H1 (cell line): ENCODE measurements around the gene B4GALNT3. TPM values are rescaled to one million over a fixed set of nuclear protein-coding genes. Genes with fewer than 3 reads are reported as not detected.

Experiments used
- CTCF ChIA-PET: fragments of 300-600 bp; sonication (Branson Sonifier 250); formaldehyde crosslinking; loops from one replicate; lab custom pipeline; 2021; ENCODE audit not compliant: partially characterized antibody; lab: Charles Lee
- POLR2A ChIA-PET: fragments of 300-600 bp; sonication (Branson Sonifier 250); formaldehyde crosslinking; loops from one replicate; lab custom pipeline; 2021; ENCODE audit warnings: inconsistent platforms; ENCODE audit not compliant: partially characterized antibody; lab: Charles Lee
- DNase-seq, 2 experiments: peaks; one replicate each; pipeline versions ENCODE4 v3.0.0 to v3.0.0-alpha.2; 2010 to 2022; ENCODE audit warnings: low spot score in 2 of 2, low read depth in 1 of 2, mixed read lengths in 1 of 2
- FAIRE-seq: peaks from 2 replicates; lab custom pipeline; 2011; peaks lifted over from hg19 to GRCh38; lab: Jason Lieb, UNC
- H2AFZ ChIP-seq: 2 replicates; pipeline ENCODE4 v1.8.1; 2012; ENCODE audit warnings: low read length, inconsistent platforms
- H2AK5ac ChIP-seq: 2 replicates; pipeline ENCODE4 v1.6.1; 2013; ENCODE audit warnings: low read depth, low read length
- H2BK120ac ChIP-seq: replicated peaks from 2 replicates; pipeline ENCODE3; 2013; ENCODE audit warnings: low read depth, low read length, inconsistent platforms
- H2BK12ac ChIP-seq: 2 replicates; pipeline ENCODE4 v1.6.1; 2013; ENCODE audit warnings: low read depth, low read length
- H2BK15ac ChIP-seq: 2 replicates; pipeline ENCODE4 v1.6.1; 2013; ENCODE audit warnings: low read length
- H2BK20ac ChIP-seq: 2 replicates; pipeline ENCODE4 v1.6.1; 2013; ENCODE audit warnings: low read length
- H2BK5ac ChIP-seq: 2 replicates; pipeline ENCODE4 v1.6.1; 2013; ENCODE audit warnings: low read depth, low read length
- H3K14ac ChIP-seq: 2 replicates; pipeline ENCODE4 v1.6.1; 2013; ENCODE audit warnings: inconsistent platforms; ENCODE audit not compliant: insufficient read length
- H3K18ac ChIP-seq: 2 replicates; pipeline ENCODE4 v1.6.1; 2013; ENCODE audit warnings: low read length; ENCODE audit errors: extremely low read depth
- H3K23ac ChIP-seq: 2 replicates; pipeline ENCODE4 v1.6.1; 2013; ENCODE audit warnings: inconsistent platforms; ENCODE audit not compliant: insufficient read length
- H3K23me2 ChIP-seq: 2 replicates; pipeline ENCODE4 v1.6.1; 2013; ENCODE audit warnings: low read depth, low read length
- H3K27ac ChIP-seq: 2 replicates; pipeline ENCODE4 v1.6.1; 2011; ENCODE audit warnings: low read depth, low read length, inconsistent platforms
- H3K27me3 ChIP-seq, 4 experiments: replicated peaks in 1 of 4; 1 replicate in 1 of 4; 2 replicates in 3 of 4; pipeline versions ENCODE4 v1.6.1 to v1.8.1; 2011 to 2013; ENCODE audit warnings: low read length in 3 of 4, mild to moderate bottlenecking in 3 of 4, inconsistent platforms in 2 of 4, mixed read lengths in 2 of 4, moderate library complexity in 1 of 4; ENCODE audit not compliant: control insufficient read depth in 3 of 4, insufficient read depth in 3 of 4; ENCODE audit errors: extremely low read depth in 1 of 4
- H3K36me3 ChIP-seq, 4 experiments: 2 replicates each; pipeline versions ENCODE4 v1.6.1 to v1.8.1; 2011 to 2013; ENCODE audit warnings: mild to moderate bottlenecking in 4 of 4, low read length in 3 of 4, moderate library complexity in 2 of 4, control low read depth in 1 of 4, inconsistent platforms in 1 of 4; ENCODE audit not compliant: insufficient read depth in 4 of 4, control insufficient read depth in 2 of 4
- H3K4ac ChIP-seq: replicated peaks from 2 replicates; pipeline ENCODE3; 2013; ENCODE audit warnings: low read length, low read depth, mixed read lengths, inconsistent platforms; ENCODE audit not compliant: insufficient read length
- H3K4me1 ChIP-seq, 4 experiments: replicated peaks in 1 of 4; 1 replicate in 1 of 4; 2 replicates in 3 of 4; pipeline versions ENCODE4 v1.6.1 to v1.8.1; 2011 to 2013; ENCODE audit warnings: low read length in 3 of 4, inconsistent platforms in 2 of 4, mixed read lengths in 1 of 4; ENCODE audit not compliant: insufficient read depth in 4 of 4, control insufficient read depth in 3 of 4
- H3K4me2 ChIP-seq, 2 experiments: 2 replicates each; pipeline versions ENCODE4 v1.6.1 to v1.8.1; 2011 to 2013; ENCODE audit warnings: low read depth in 2 of 2, low read length in 2 of 2, control low read depth in 1 of 2, inconsistent platforms in 1 of 2, mild to moderate bottlenecking in 1 of 2; ENCODE audit not compliant: insufficient read depth in 1 of 2
- H3K4me3 ChIP-seq, 4 experiments: fragments of 200-600, 300-600 bp in 1 of 4; sonication (generic), shearing (Covaris generic), sonication (Bioruptor Twin) in 1 of 4; 2 replicates each; pipeline versions ENCODE4 v1.5.1 to v1.8.1; 2011 to 2016; ENCODE audit warnings: low read length in 4 of 4, low read depth in 3 of 4, control low read depth in 2 of 4, inconsistent platforms in 2 of 4, mild to moderate bottlenecking in 2 of 4, mixed read lengths in 1 of 4, moderate library complexity in 1 of 4; ENCODE audit not compliant: insufficient read depth in 2 of 4; ENCODE audit errors: extremely low read depth in 1 of 4
- H3K56ac ChIP-seq: replicated peaks from 2 replicates; pipeline ENCODE3; 2013; ENCODE audit warnings: low read depth, mild to moderate bottlenecking, mixed read lengths, low read length, inconsistent platforms; ENCODE audit not compliant: insufficient read length
- H3K79me1 ChIP-seq: 2 replicates; pipeline ENCODE4 v1.6.1; 2013; ENCODE audit warnings: low read depth, low read length, control low read depth
- H3K79me2 ChIP-seq, 2 experiments: 2 replicates each; pipeline versions ENCODE4 v1.6.1 to v1.8.1; 2012 to 2013; ENCODE audit warnings: low read length in 2 of 2, mild to moderate bottlenecking in 2 of 2, inconsistent platforms in 1 of 2; ENCODE audit not compliant: insufficient read depth in 2 of 2, control insufficient read depth in 1 of 2
- H3K9ac ChIP-seq, 4 experiments: replicated peaks in 1 of 4; 1 replicate in 1 of 4; 2 replicates in 3 of 4; pipeline versions ENCODE4 v1.6.1 to v1.8.1; 2011 to 2013; ENCODE audit warnings: low read depth in 3 of 4, low read length in 3 of 4, control low read depth in 2 of 4, mild to moderate bottlenecking in 2 of 4, moderate library complexity in 2 of 4, inconsistent platforms in 1 of 4; ENCODE audit errors: extremely low read depth in 1 of 4
- H3K9me3 ChIP-seq, 2 experiments: 2 replicates each; pipeline versions ENCODE4 v1.6.1 to v1.8.1; 2012 to 2013; ENCODE audit warnings: mild to moderate bottlenecking in 2 of 2, moderate library complexity in 2 of 2, control low read depth in 1 of 2, inconsistent platforms in 1 of 2, low read depth in 1 of 2, low read length in 1 of 2, mixed read lengths in 1 of 2; ENCODE audit not compliant: insufficient read depth in 2 of 2
- H4K20me1 ChIP-seq, 2 experiments: replicated peaks in 1 of 2; 2 replicates each; pipeline versions ENCODE3 to v1.8.1; 2011 to 2013; ENCODE audit warnings: inconsistent platforms in 2 of 2, low read length in 2 of 2, mild to moderate bottlenecking in 1 of 2; ENCODE audit not compliant: insufficient read depth in 2 of 2, control insufficient read depth in 1 of 2
- H4K5ac ChIP-seq: 2 replicates; pipeline ENCODE4 v1.6.1; 2013; ENCODE audit warnings: low read length, low read depth, mixed read lengths, inconsistent platforms; ENCODE audit not compliant: insufficient read length
- H4K8ac ChIP-seq: 2 replicates; pipeline ENCODE4 v1.8.0; 2013; ENCODE audit warnings: mild to moderate bottlenecking, moderate library complexity, low read length, inconsistent platforms; ENCODE audit not compliant: insufficient read depth; ENCODE audit errors: extremely low read depth
- H4K91ac ChIP-seq: replicated peaks from 2 replicates; pipeline ENCODE3; 2013; ENCODE audit warnings: low read length, mixed read lengths, inconsistent platforms; ENCODE audit not compliant: insufficient read length
- BRCA1 ChIP-seq: IDR thresholded peaks from 2 replicates; pipeline ENCODE4 v1.6.1; 2012; ENCODE audit warnings: low read depth, low read length, improper control_type of control experiment
- JUN ChIP-seq: IDR thresholded peaks from 2 replicates; pipeline ENCODE4 v1.6.1; 2011; ENCODE audit warnings: low read depth, mild to moderate bottlenecking, improper control_type of control experiment, low read length
- JUND ChIP-seq: IDR thresholded peaks from 2 replicates; pipeline ENCODE4 v1.6.1; 2011; ENCODE audit warnings: mild to moderate bottlenecking, improper control_type of control experiment, low read length
- POLR2AphosphoS5 ChIP-seq: IDR thresholded peaks from 2 replicates; pipeline ENCODE4 v1.6.1; 2011; ENCODE audit warnings: low read depth, low read length
- ZNF274 ChIP-seq: IDR thresholded peaks from 2 replicates; pipeline ENCODE4 v1.7.0; 2012; ENCODE audit warnings: low read length, borderline replicate concordance; ENCODE audit errors: extremely low read depth
- WGBS, 2 experiments: shearing (Covaris generic) in 1 of 2; methylation state at CpG; one replicate each; pipeline versions ENCODE4 v1.1.6 to v1.1.7; 2013 to 2015; ENCODE audit warnings: low lambda C conversion rate in 2 of 2, mixed read lengths in 2 of 2, inconsistent platforms in 1 of 2, low coverage in 1 of 2, missing lambda C conversion rate in 1 of 2; ENCODE audit not compliant: insufficient replicate concordance in 2 of 2, insufficient coverage in 1 of 2, insufficient read length in 1 of 2; ENCODE audit errors: extremely low coverage in 1 of 2, missing lambda C conversion rate in 1 of 2; 5-methylcytosine and 5-hydroxymethylcytosine counted together
- polyA plus RNA-seq, 7 experiments: library from polyadenylated mRNA; depleted of rRNA in 3 of 7; stranded (reverse) in 5 of 7; unstranded in 2 of 7; fragments of >200 nt in 5 of 7; fragments of 200-250 nt in 2 of 7; gene quantifications; 1 replicate in 5 of 7; 2 replicates in 1 of 7; 4 replicates in 1 of 7; pipeline versions ENCODE4 v1.2.1 to v1.2.3, GENCODE V29; 2011 to 2013; ENCODE audit warnings: missing spikeins in 2 of 7, mixed read lengths in 2 of 7
- total RNA-seq: library from RNA; stranded (reverse); fragmentation: NEBNext Ultra II Directional; extraction: Animal tissue kit (Norgen Biotek cat#: 25700); gene quantifications from 2 replicates; pipeline ENCODE4 v1.2.1, GENCODE V29; 2021

Gene B4GALNT3
- total and polyA plus RNA-seq, 2 of the 8 experiments (the other 6 are each of a cell fraction or from before 2014, with no cell fraction given) = 12.5 to 20.3 TPM

DNA sequence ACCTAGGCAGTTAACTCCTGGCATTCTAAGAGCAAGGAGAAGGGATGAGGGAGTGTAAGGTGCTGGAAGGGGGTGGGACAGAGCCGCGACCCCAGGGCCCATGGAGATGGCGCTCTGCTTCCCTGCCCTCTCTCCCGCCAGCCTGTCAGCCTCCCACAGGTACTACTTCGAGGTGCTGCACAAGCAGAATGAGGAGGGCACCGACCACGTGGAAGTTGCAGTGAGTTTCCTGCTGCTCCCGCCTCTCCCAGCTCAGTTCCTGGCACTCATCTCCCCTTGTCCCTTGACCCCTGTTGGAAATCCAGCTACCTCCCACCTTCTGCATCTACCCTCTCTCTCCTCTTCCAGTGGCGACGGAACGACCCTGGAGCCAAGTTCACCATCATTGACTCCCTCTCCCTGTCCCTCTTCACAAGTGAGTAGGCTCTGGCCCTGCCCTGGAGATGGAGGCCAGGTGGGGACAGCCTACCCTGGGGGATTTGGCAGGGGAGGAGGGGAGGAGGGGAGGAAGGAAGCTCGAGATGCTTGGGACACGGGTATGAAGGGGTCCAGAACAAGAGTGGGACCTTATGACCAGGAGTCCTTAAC, 88.2 kb downstream of the B4GALNT3 start:
- H3K27ac ChIP-seq = no peak overlapping the region
- no peak overlapping the region for H3K9ac ChIP-seq
- H3K27me3 ChIP-seq = no peaks in the 10 kb centered on the region
- peaks cover 0 to under 1% (median 0%) of the 10 kb centered on the region in 4 experiments; a peak in 1 of 7 replicates for H3K4me1 ChIP-seq
- no peak overlapping the region for H3K18ac ChIP-seq
- peaks cover 0 to 4% of the 10 kb centered on the region in 2 experiments for H4K20me1 ChIP-seq
- H3K4me3 ChIP-seq = no peak overlapping the region
- no peak for DNase-seq
- H2BK20ac ChIP-seq = no peak overlapping the region
- no peak overlapping the region for H2AK5ac ChIP-seq
- no peak overlapping the region for H3K23ac ChIP-seq
- H4K91ac ChIP-seq = no peak overlapping the region
- no peak overlapping the region for H2BK120ac ChIP-seq
- H3K9me3 ChIP-seq = peaks cover 2 to 4% of the 10 kb centered on the region in 2 experiments; a peak in 1 of 4 replicates
- WGBS, 2 experiments = 87% methylated on average over 13 of the region's 13 CpGs; no CpG with 5 or more reads in 1 of the 2 experiments
- no peak overlapping the region for H2BK5ac ChIP-seq
- no peak overlapping the region for H2BK12ac ChIP-seq
- no peaks in the 10 kb centered on the region for H3K79me2 ChIP-seq
- FAIRE-seq = no peak
- CTCF ChIA-PET = interaction anchor here (0.7 to 3.5 kb wide), 32 partner anchors 8 to 501 kb away, joined by 3 to 150 read pairs (median 7); no protein-coding TSS in a partner anchor
- no peak overlapping the region for H4K8ac ChIP-seq
- POLR2A ChIA-PET = interaction anchor here (0.6 to 2.0 kb wide), 3 partner anchors 23 to 110 kb away, joined by 3 to 8 read pairs (median 3); no protein-coding TSS in a partner anchor
- no peak overlapping the region for H3K56ac ChIP-seq
- no peak overlapping the region for H2BK15ac ChIP-seq
- no peak overlapping the region for H2AFZ ChIP-seq
- H3K14ac ChIP-seq = no peak overlapping the region
- H3K79me1 ChIP-seq = no peaks in the 10 kb centered on the region
- H3K36me3 ChIP-seq = peaks cover 0 to 4% (median 1%) of the 10 kb centered on the region in 4 experiments; a peak in 3 of 8 replicates
- H3K4me2 ChIP-seq = no peak overlapping the region
- H3K4ac ChIP-seq = no peak overlapping the region
- no peak overlapping the region for H4K5ac ChIP-seq
- H3K23me2 ChIP-seq = no peaks in the 10 kb centered on the region; the same call in 1 of the 2 replicates
- no peak for TF ChIP-seq BRCA1
- TF ChIP-seq JUN = no peak
- TF ChIP-seq POLR2AphosphoS5 = no peak
- TF ChIP-seq JUND = no peak
- TF ChIP-seq ZNF274 = no peak
